Measurements from ENCODE around the gene HMCN2.

DNA sequence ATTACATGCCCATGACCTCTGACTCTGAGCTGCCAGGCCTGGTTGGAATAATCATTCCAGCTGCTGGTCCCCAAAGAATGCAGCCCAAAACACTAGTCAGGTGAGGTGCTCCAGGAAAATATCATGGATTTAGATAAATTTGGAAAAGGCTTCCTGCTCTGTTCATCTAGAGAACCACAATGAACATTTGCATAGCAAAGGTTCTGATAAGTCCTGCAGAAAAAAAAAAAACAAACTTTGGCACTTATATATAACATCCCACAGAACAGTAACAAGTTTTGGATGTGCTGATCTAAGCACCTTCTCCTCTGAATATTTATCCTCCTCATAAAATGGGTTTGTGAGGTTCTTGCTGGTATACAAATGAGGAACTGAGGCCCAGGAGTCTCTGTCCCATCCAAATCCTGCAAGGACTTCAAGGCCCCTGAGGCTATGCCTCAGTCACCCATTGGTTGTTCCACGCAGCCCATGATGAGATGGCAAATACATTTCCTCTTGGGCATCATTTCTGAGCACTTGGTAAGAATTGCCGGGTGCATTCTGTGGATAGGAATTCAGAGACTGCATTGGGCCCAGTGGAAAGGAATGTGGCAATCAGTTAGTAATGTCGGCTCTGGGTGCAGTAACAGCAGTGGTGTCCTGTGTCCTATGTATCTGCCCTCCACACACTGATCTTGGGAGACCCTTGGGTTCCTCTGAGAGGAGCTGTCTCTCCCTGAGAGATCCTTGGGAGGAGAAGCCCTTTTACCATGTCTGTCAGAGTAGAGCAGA is 105.8 kb downstream of the HMCN2 start:
- no peak for TF ChIP-seq CTCF (IDR thresholded peaks at IDR 0.05)
- no peak for TF ChIP-seq ZFX (IDR thresholded peaks at IDR 0.05; ENCODE audit: borderline replicate concordance)

All from 22Rv1 (cell line).